ENCODE measurements around the gene GPR161.

DNA sequence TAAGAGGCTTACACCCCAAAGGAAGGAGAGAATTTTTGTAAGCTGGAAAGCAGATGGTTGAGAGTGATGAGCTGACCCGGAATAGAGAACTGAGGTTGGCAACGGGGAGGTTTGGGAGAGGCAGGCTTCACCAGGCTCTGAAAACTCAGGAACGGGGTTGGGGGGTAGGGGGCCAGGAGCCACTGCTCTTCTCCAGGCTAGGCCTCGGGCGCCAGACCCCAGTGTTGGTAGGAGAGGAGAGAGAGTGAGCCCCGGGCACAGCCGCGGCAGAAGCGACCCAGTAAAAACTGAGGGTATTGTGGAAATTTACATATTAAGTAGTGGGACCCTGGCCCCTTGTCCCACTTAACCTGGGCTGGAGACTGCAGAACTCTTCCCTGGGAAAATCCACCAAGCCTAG lies 45.7 kb downstream of the GPR161 start:
- TF ChIP-seq FOXA1 (IDR thresholded peaks at IDR 0.05) (no peak), BHLHE40 (IDR thresholded peaks at IDR 0.05; ENCODE audit: borderline replicate concordance) (no peak), SP1 (IDR thresholded peaks at IDR 0.05) (no peak), ELF4 (IDR thresholded peaks at IDR 0.05) (no peak), L3MBTL2 (conservative IDR thresholded peaks at IDR 0.05) (no peak)
- TF ChIP-seq, protein P1, sequence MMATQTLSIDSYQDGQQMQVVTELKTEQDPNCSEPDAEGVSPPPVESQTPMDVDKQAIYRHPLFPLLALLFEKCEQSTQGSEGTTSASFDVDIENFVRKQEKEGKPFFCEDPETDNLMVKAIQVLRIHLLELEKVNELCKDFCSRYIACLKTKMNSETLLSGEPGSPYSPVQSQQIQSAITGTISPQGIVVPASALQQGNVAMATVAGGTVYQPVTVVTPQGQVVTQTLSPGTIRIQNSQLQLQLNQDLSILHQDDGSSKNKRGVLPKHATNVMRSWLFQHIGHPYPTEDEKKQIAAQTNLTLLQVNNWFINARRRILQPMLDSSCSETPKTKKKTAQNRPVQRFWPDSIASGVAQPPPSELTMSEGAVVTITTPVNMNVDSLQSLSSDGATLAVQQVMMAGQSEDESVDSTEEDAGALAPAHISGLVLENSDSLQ (IDR thresholded peaks at IDR 0.05) = no peak

Data from HEK293T (cell line).